GM18870 (cell line): ENCODE results near the gene METTL15.
"Not testable (repeated sequence)": the region's sequence is repeated elsewhere in the genome, so short reads cannot be mapped to it uniquely, and the experiment has no call there.

ENCODE experiments used
- ATAC-seq: cut with Tn5 transposase; IDR thresholded peaks from one replicate; pipeline ENCODE4 v1.9.1; 2021; ENCODE audit warnings: moderate library complexity; ENCODE audit not compliant: unreplicated experiment

METTL15 gene

GRCh38 chr11:28176351-28176750 lies 68.2 kb downstream of the METTL15 start:
- ATAC-seq, result no peak

GRCh38 chr11:28195449-28195848 lies 87.3 kb downstream of the METTL15 start:
- ATAC-seq, result no peak

DNA sequence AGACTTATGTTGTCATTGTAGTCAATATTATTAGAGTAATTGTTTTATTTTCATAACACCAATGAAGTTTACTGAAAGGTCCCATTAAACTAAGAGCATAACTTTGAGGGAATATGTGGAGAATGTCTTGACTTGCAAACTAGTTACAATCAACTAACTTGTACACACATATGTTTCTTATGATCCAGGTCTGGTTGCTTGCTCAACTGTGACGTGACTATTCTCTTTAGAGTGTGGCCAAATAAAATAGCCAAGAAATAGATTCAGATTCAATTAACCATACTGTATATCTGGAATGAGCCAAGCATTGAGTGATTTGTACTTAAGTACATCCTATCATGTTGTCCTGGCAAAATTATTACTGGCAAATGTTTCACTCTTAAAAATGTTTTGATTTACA lies 101.7 kb downstream of the METTL15 start:
- ATAC-seq, result no peak

- ATAC-seq, result not testable (repeated sequence)
Observed at GRCh38 chr11:28222063-28222462, 113.9 kb downstream of the METTL15 start.

DNA sequence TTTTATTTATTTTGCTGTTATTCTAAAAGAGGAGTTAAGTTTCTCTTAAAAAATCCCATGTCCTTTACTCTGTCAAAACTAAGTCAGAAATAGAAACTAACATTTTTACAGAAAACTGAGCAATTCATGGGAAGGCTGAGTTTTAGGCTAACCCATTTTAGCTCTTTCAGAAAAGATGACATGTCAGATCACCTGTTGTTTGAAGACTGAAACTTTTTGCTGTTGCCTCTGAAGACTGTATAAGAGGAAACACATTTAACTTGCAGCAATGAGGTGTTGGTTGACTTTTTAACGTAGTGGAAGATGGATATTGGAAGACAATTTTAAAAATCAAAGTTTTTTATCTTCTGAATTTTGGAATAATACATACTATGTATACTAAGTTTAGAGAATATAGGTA lies 115.4 kb downstream of the METTL15 start:
- no peak for ATAC-seq

DNA sequence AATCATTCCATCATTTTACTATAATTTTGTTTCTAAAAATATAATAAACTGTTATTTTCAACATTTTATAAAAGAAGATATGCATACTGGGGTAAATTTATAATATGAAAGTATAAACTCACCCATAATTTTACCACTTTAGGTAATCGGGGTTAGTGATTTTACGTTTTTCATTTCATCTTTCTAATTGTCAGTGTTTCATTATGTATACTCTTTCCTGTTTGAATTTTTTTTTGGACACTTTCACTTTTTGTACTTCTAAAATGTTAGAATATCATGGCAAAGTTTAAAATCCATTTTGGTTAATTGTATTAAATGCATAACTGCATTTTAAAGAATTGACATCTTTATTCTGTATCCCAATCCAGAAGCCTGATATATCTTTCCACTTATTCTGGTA lies 115.8 kb downstream of the METTL15 start:
- no peak for ATAC-seq

DNA sequence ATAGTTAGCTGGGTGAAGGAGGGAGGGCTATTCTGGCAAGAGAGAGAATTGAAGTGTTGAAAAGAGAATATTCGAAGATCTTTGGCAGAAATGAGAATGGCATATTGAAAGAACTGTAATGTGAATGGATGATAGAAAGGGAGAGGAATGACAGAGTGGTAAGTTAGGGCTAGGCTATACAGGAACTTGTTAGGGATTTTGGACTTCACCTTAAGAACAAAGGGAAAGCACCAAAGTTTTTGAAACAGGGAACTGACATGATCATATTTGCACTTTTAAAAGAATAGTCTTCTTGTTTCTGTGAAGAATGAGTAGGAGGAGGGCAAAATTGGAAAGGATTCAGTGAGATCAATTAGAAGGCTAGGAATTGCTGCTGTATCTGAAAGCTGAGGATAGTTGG lies 119.3 kb downstream of the METTL15 start:
- ATAC-seq, result no peak

DNA sequence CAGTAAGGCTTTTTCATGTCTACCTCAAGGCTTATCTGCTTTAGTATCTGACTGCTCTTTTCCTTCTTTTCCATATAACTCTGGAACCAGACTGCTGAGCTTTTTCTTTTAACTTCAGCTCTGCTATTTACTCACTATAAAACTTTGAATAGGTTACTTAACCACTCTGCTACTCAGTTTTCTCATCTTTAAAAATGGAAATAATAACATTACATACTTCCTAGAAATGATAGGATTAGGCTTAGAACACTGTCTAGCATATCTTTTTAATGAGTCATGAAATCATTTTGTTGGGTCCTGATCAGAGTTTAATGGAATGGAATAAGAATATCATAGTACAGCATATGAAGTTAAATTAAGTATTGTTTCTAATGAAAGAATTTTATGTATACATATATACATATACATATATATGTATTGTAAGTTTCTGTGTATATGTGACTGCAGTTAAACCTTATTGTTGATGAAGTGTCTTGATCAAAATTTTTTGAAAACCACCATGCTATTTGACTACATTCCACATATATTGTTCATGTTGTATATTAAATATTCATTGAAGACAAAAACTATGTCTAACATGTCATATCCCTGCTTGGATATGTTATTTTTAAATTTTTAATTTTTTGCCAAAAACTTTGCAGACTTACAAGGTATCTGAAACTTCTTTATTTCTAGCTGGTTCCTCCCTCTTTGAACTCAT lies 120.2 kb downstream of the METTL15 start:
- ATAC-seq, result no peak

- no peak for ATAC-seq
Observed at GRCh38 chr11:28231475-28231874, 123.3 kb downstream of the METTL15 start.

- no peak for ATAC-seq
Observed at GRCh38 chr11:28232649-28233048, 124.5 kb downstream of the METTL15 start.

GRCh38 chr11:28241760-28242159 lies 133.6 kb downstream of the METTL15 start:
- ATAC-seq, result no peak

DNA sequence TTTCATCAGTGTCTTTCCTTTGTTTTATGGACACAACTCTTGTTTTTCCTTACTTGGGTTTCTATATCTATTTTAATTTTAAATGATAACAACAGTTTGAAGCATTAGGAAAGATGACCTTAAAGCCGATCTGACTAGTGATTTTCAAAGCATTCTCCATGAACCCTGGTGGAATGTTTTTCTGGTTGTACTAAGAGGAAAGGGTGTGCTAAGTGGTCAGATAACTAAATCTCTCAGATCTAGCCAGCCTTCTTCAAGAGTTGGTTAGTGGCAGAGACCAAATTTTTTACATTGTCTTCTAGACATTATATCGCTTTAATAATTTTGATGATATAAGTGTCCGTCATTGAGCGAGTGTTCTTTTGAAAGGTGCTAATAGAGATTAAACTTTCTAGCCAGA lies 134.4 kb downstream of the METTL15 start:
- no peak for ATAC-seq

- no peak for ATAC-seq
Observed at GRCh38 chr11:28243061-28243460, 134.9 kb downstream of the METTL15 start.

- no peak for ATAC-seq
Observed at GRCh38 chr11:28243581-28243980, 135.4 kb downstream of the METTL15 start.

DNA sequence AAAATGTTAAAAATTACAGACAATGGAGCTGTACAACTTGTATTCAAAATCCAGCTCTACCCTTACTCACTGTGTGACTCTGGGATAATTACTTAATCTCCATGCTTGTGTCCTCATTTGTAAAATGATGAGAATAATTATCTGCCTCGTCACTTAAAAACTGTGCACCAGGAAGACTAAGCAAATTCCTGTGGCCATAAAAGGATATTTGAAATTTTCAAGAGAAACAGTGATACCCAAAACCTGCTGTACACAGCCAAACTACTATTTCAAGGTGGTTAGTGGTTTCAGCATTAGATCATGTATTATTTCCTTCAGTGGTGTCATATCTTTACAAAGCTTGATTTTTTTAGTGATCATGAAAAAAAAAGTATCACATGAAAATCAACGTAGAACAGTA lies 136.9 kb downstream of the METTL15 start:
- ATAC-seq, result no peak

GRCh38 chr11:28250192-28250591 lies 142.0 kb downstream of the METTL15 start:
- peak; percentile 51 for ATAC-seq

DNA sequence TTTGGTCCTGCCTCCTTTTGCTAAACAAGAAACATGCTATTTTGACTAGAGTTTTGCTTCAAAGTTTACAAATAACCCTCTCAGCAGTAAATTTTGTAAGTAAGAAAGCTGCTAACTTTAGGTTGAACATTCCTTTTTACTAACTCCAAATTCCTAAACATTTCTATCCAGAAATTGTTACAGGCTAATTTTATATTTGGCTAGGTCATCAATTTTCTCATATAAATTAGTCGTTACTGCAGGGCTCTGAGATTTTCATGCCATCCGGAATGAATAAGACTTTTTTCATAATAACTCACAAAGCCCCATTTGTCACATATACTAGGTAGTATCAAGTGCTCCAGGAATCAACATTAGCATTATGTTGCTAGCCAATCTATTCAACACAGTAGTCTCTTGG lies 143.1 kb downstream of the METTL15 start:
- no peak for ATAC-seq

DNA sequence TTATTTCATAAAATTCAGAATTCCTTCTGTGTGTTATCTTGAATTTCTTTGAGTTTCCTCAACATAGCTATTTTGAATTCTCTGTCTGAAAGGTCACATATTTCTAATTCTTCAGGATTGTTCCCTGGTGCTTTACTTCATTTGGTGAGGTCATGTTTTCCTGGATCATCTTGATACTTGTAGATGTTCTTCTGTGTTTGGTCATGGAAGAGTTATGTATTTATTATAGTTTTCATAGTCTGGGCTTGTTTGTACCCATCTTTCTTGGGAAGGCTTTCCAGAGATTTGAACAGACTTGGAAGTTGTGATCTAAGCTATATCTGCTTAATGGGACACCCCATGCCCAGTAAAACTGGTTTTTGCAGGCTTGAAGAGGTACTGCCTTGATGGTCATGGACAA lies 149.6 kb downstream of the METTL15 start:
- ATAC-seq, result no peak

- ATAC-seq, result peak; percentile 70
Observed at GRCh38 chr11:28259177-28259843, 151.1 kb downstream of the METTL15 start.

DNA sequence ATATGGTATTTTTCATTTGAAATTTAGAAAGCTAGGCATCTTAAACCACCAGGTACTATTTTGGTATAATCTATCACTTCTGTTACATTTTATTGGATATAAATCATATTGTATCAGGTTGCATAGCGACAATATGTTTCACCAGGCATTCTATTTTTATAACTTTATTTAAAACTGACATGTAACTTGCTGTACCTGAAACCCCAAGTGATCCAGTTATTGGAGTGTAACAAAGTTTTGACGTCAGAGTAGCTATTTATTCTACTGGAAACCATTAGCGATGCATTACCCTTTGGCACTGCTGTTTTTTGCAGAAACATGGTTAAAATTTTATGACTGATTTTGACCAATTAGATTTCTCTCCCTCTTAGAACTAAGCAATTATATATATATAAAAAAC lies 160.7 kb downstream of the METTL15 start:
- no peak for ATAC-seq

DNA sequence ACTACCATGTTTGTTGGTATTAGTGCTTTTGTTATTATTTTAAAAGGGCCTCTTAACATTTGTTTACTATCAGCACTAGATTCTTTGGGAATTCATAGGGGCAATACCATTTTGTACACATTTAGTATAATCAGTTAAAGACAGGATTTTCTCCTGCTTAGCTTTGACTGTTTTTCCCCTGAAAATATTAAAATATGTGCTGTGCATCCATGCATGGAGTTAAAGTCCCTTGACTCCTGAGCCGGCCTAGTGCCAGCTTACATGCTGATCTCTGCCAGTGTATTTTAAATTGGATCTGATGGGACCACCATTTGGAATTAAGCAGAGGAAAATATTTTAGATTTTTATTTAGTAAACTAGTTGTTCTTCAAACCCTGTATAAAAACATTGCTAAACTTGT lies 161.4 kb downstream of the METTL15 start:
- no peak for ATAC-seq

DNA sequence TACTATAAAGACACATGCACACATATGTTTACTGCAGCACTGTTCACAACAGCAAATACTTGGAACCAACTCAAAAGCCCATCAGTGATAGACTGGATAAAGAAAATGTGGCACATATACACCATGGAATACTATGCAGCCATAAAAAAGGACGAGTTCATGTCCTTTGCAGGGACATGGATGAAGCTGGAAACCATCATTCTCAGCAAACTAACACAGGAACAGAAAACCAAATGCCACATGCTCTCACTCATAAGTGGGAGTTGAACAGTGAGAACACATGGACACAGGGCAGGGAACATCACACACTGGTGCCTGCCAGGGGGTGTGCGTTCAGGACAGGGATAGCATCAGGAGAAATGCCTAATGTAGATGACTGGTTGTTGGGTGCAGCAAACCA lies 164.1 kb downstream of the METTL15 start:
- ATAC-seq, result not testable (repeated sequence)

DNA sequence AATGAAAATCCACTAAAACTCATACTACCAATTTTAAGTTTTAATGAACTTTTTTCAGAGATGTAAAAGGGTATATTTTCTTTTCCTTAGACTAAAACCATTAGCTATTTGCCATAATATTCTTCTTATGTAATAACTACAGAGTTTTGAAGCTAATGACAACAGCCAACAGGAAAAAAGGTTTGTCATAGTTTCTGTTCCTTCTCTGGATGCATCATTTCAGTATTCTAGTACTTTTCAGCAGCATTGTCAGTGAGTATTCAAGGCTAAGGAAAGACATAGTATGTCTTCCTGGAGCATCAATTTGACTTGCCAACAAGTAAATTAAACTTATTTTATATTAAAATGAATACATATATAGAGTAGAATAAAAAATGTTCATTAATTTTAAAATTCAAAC lies 166.0 kb downstream of the METTL15 start:
- peak; percentile 61 for ATAC-seq
